AG04450 (cell line): ENCODE data around the gene MYO1A. TPM values are rescaled to one million over a fixed set of nuclear protein-coding genes. Genes with fewer than 3 reads are reported as not detected.

Experiments
- CTCF ChIA-PET: fragments of 300-600, 350-600 bp; formaldehyde crosslinking; extraction: SDS; loops from one replicate; lab custom pipeline; 2022; ENCODE audit warnings: antibody characterized with exemption, inconsistent platforms; lab: Charles Lee
- POLR2A ChIA-PET: fragments of 350-600 bp; formaldehyde crosslinking; extraction: SDS; loops from one replicate; lab custom pipeline; 2021; ENCODE audit warnings: antibody characterized with exemption, inconsistent platforms; lab: Yijun Ruan, JAX
- DNase-seq: peaks from one replicate; pipeline ENCODE4 v3.0.0-alpha.2; 2011; ENCODE audit warnings: low read depth, low spot score
- H3K27ac ChIP-seq: one replicate; pipeline ENCODE4 v1.5.1; 2012; ENCODE audit warnings: low read depth, low read length, control low read depth
- H3K27me3 ChIP-seq: one replicate; pipeline ENCODE4 v1.6.0; 2012; ENCODE audit warnings: low read length; ENCODE audit not compliant: control insufficient read depth, insufficient read depth
- H3K4me3 ChIP-seq: 2 replicates; pipeline ENCODE4 v1.5.1; 2011; ENCODE audit warnings: mild to moderate bottlenecking, low read depth, low read length, control low read depth
- H3K9me3 ChIP-seq: 2 replicates; pipeline ENCODE4 v1.5.1; 2012; ENCODE audit warnings: low read length; ENCODE audit not compliant: control insufficient read depth, insufficient read depth
- CTCF ChIP-seq: IDR thresholded peaks from 2 replicates; pipeline ENCODE4 v1.5.1; 2011; ENCODE audit warnings: low read depth, low read length, control low read depth, inconsistent platforms
- polyA plus RNA-seq: library from polyadenylated mRNA; depleted of rRNA; stranded (reverse); fragments of >200 nt; gene quantifications from 2 replicates; pipeline ENCODE4 v1.2.3, GENCODE V29; 2011

Gene MYO1A
- polyA plus RNA-seq, 1 experiment, result not detected

DNA sequence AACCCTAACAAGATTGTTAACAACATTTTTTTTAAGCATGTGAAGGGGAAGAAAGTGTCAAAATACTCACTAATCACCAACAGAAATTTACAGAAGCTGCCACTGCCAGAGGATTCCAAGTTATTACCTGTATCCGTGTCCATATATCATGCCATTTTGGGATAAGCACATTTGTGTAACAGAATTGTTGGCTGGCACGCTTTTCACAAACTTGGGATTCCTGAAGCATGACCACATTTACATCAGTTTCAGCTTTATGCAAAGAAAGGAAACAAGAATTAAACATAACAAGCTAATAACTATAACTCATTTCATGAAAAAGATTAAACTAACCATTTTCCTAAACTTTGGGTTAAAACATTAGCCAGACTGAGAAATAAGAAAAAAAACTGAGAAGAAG is 22.7 kb upstream of the MYO1A start:
- ChIA-PET POLR2A (interaction anchor here (0.7 to 4.0 kb wide), 3 partner anchors 15 to 168 kb away, joined by 5 to 13 read pairs (median 5); partner anchors contain the start of gene NAB2), CTCF (interaction anchor here (0.7 to 4.2 kb wide), 4 partner anchors 10 to 64 kb away, joined by 4 to 39 read pairs (median 10); partner anchors contain the start of gene STAT6)
- H3K27me3 ChIP-seq, result no peaks in the 10 kb centered on the region
- H3K4me3 ChIP-seq, result no peak overlapping the region
- DNase-seq, result no peak
- TF ChIP-seq CTCF, result no peak
- H3K27ac ChIP-seq, result no peak overlapping the region
- H3K9me3 ChIP-seq, result no peaks in the 10 kb centered on the region

GRCh38 chr12:57069523-57069922 is 19.6 kb upstream of the MYO1A start:
- ChIA-PET CTCF (interaction anchor here (0.5 to 3.0 kb wide), 30 partner anchors 9 to 343 kb away, joined by 3 to 47 read pairs (median 4); partner anchors contain the start of genes NAB2, NEMP1, STAT6 and TAC3), POLR2A (interaction anchor here (0.7 to 1.6 kb wide), 8 partner anchors 10 to 104 kb away, joined by 3 to 18 read pairs (median 4); partner anchors contain the start of genes NAB2 and NEMP1)
- Histone ChIP-seq H3K27ac (no peak overlapping the region), H3K9me3 (no peaks in the 10 kb centered on the region), H3K27me3 (no peaks in the 10 kb centered on the region), H3K4me3 (no peak overlapping the region)
- peak; percentile 90 for TF ChIP-seq CTCF
- peak; percentile 73 for DNase-seq

- POLR2A ChIA-PET, result no interaction called here
- no peaks in the 10 kb centered on the region for H3K9me3 ChIP-seq
- CTCF ChIA-PET, result interaction anchor here (1.5 to 2.4 kb wide), 3 partner anchors 46 to 59 kb away, joined by 4 to 13 read pairs (median 6); partner anchors contain the start of gene STAT6
- no peak for DNase-seq
- H3K27ac ChIP-seq, result no peak overlapping the region
- no peaks in the 10 kb centered on the region for H3K27me3 ChIP-seq
- H3K4me3 ChIP-seq, result no peak overlapping the region
- TF ChIP-seq CTCF, result no peak
Observed at GRCh38 chr12:57066245-57066644, 16.3 kb upstream of the MYO1A start.

- Histone ChIP-seq H3K9me3 (no peaks in the 10 kb centered on the region), H3K27ac (no peak overlapping the region), H3K4me3 (no peak overlapping the region), H3K27me3 (no peaks in the 10 kb centered on the region)
- ChIA-PET POLR2A (no interaction called here), CTCF (interaction anchor here (2.4 to 8.5 kb wide), 3 partner anchors 56 to 306 kb away, joined by 13 to 273 read pairs (median 36); partner anchors contain the start of gene ZBTB39)
- no peak for DNase-seq
- no peak for TF ChIP-seq CTCF
Observed at GRCh38 chr12:57063991-57064685, 14.2 kb upstream of the MYO1A start.

DNA sequence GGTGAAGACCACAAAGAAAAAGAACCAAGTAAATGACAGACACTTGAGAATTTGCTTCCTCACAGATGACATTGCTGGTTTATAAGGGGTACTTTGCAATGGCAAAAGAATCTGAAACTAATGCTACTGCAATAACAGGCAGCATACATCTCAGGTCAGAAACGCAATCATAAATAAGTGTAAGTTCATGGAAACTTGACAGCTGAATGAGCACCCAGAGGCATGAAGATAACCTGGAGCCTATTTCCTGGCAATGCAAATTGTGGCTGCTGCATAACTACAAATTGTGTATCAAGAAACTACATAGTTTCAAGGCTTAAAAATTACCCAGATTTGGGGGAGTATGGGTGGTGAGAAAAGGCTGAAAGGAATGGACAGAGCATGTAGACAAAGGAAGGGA is 8.5 kb upstream of the MYO1A start:
- ChIA-PET CTCF (interaction anchor here (8.5 kb wide), 1 partner anchor 51 kb away, joined by 273 read pairs; the partner anchor contains the start of gene ZBTB39), POLR2A (no interaction called here)
- no peak overlapping the region for H3K27ac ChIP-seq

More for the DNA sequence above, 8.5 kb upstream of the MYO1A start:
- Histone ChIP-seq H3K4me3 (no peak overlapping the region), H3K27me3 (no peaks in the 10 kb centered on the region), H3K9me3 (no peaks in the 10 kb centered on the region)
- no peak for DNase-seq
- no peak for TF ChIP-seq CTCF
